ENCODE data around the gene ABLIM3. TPM values are rescaled to one million over a fixed set of nuclear protein-coding genes. Genes with fewer than 3 reads are reported as not detected.

Gene ABLIM3
- total and polyA plus RNA-seq, 2 of the 8 experiments (the other 6 are each of a cell fraction or from before 2014, with no cell fraction given) = 0.36 to 0.56 TPM

DNA sequence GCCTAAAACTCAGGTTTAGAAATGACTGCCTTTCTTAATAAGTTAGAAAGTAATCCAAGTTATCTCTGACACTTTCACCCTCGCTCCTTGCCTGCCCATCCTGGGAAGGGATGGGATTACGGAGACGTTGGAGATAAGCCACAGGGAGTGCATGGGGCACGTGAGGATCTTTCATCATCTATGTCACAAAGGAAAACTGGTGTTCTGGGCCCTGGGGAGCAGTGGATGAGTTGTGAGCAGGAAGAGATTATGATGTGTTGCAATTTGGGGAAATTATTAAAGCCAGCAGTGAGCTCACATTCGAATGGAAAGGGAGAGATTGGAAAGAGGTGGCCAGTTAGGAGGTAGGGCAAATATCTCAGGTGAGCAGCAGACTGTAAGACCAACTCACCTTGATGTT is 143.2 kb downstream of the ABLIM3 start (continued):
- TF ChIP-seq CHD7 (IDR thresholded peaks at IDR 0.05; ENCODE audit: insufficient replicate concordance, low read length) (no peak), CEBPB (IDR thresholded peaks at IDR 0.05; ENCODE audit: low read depth, low read length) (no peak), CHD1 (IDR thresholded peaks at IDR 0.05; ENCODE audit: low read depth, low read length) (no peak), CBX8 (IDR thresholded peaks at IDR 0.05; ENCODE audit: borderline replicate concordance, low read depth, low read length) (no peak), SIN3A (conservative IDR thresholded peaks at IDR 0.05 in 1 of 2, IDR thresholded peaks at IDR 0.05 in 1 of 2; ENCODE audit: low read depth in 1 of 2, low read length in 2 of 2) (no peak), CHD2 (IDR thresholded peaks at IDR 0.05; ENCODE audit: low read length) (no peak), CREB1 (IDR thresholded peaks at IDR 0.05) (no peak), FOSL1 (IDR thresholded peaks at IDR 0.05; ENCODE audit: insufficient read depth, low read depth, low read length) (no peak), NRF1 (IDR thresholded peaks at IDR 0.05; ENCODE audit: low read depth, low read length) (no peak), HDAC6 (IDR thresholded peaks at IDR 0.05; ENCODE audit: low read depth, low read length) (no peak), TAF7 (optimal IDR thresholded peaks at IDR 0.05; ENCODE audit: borderline replicate concordance, low read depth, low read length) (no peak)
- TF ChIP-seq, protein P1, sequence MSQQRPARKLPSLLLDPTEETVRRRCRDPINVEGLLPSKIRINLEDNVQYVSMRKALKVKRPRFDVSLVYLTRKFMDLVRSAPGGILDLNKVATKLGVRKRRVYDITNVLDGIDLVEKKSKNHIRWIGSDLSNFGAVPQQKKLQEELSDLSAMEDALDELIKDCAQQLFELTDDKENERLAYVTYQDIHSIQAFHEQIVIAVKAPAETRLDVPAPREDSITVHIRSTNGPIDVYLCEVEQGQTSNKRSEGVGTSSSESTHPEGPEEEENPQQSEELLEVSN (IDR thresholded peaks at IDR 0.05) = no peak
